Neural progenitor cell (in vitro differentiated cells): Measurements from ENCODE around the gene FERMT3. TPM values are rescaled to one million over a fixed set of nuclear protein-coding genes. Genes with fewer than 3 reads are reported as not detected.
A peak's percentile ranks its signal among the peaks of the same experiment; 100 is the strongest.

ENCODE experiments used
- DNase-seq: peaks from one replicate; pipeline ENCODE4 v3.0.0-alpha.2; 2016; ENCODE audit warnings: low spot score
- H2AFZ ChIP-seq: fragments of 200-600 bp; sonication (generic); replicated peaks from 2 replicates; pipeline ENCODE4 v1.6.1; 2016; ENCODE audit warnings: antibody characterized with exemption
- H3F3A ChIP-seq: fragments of 200-600 bp; sonication (generic); 2 replicates; pipeline ENCODE4 v1.6.1; 2016; ENCODE audit warnings: antibody characterized with exemption, low read depth
- H3K27ac ChIP-seq: fragments of 200-600 bp; sonication (generic); 2 replicates; pipeline ENCODE4 v1.5.1; 2016; ENCODE audit warnings: mild to moderate bottlenecking
- H3K27me3 ChIP-seq: fragments of 200-600 bp; sonication (generic); 2 replicates; pipeline ENCODE4 v1.6.1; 2016; ENCODE audit warnings: mild to moderate bottlenecking, moderate library complexity
- H3K36me3 ChIP-seq: fragments of 200-600 bp; sonication (generic); 2 replicates; pipeline ENCODE4 v1.5.1; 2016
- H3K4me1 ChIP-seq: fragments of 200-600 bp; sonication (generic); 2 replicates; pipeline ENCODE4 v1.6.1; 2016; ENCODE audit warnings: mixed run types
- H3K4me2 ChIP-seq: fragments of 200-600 bp; sonication (generic); 2 replicates; pipeline ENCODE4 v1.6.1; 2016
- H3K4me3 ChIP-seq: fragments of 200-600 bp; sonication (generic); 2 replicates; pipeline ENCODE4 v1.5.1; 2016
- H3K79me2 ChIP-seq: fragments of 200-600 bp; sonication (generic); 2 replicates; pipeline ENCODE4 v1.6.1; 2016; ENCODE audit warnings: low read depth
- H3K9ac ChIP-seq: fragments of 200-600 bp; sonication (generic); 2 replicates; pipeline ENCODE4 v1.6.1; 2016
- H3K9me3 ChIP-seq: fragments of 200-600 bp; sonication (generic); 2 replicates; pipeline ENCODE4 v1.5.1; 2016; ENCODE audit warnings: low read depth
- H4K20me1 ChIP-seq: fragments of 200-600 bp; sonication (generic); 2 replicates; pipeline ENCODE4 v1.6.1; 2016; ENCODE audit warnings: low read depth
- H3K27ac Mint-ChIP-seq: 3 replicates; pipeline ENCODE4 v1.8.0; 2021; ENCODE audit warnings: mixed read lengths
- H3K27me3 Mint-ChIP-seq: 2 replicates; pipeline ENCODE4 v1.8.0; 2022; ENCODE audit warnings: low read depth, mild to moderate bottlenecking, inconsistent platforms, moderate library complexity, mixed read lengths; ENCODE audit not compliant: insufficient read depth
- H3K36me3 Mint-ChIP-seq: 3 replicates; pipeline ENCODE4 v1.8.0; 2021; ENCODE audit warnings: mixed read lengths
- H3K4me1 Mint-ChIP-seq: 3 replicates; pipeline ENCODE4 v1.8.0; 2021; ENCODE audit warnings: mixed read lengths
- H3K4me3 Mint-ChIP-seq: 3 replicates; pipeline ENCODE4 v1.8.0; 2021; ENCODE audit warnings: mild to moderate bottlenecking, moderate library complexity, mixed read lengths
- H3K9me3 Mint-ChIP-seq: 3 replicates; pipeline ENCODE4 v1.8.0; 2020; ENCODE audit warnings: mixed read lengths
- CTCF ChIP-seq: fragments of 200-600 bp; sonication (generic); IDR thresholded peaks from 2 replicates; pipeline ENCODE4 v1.5.1; 2017; ENCODE audit warnings: antibody characterized with exemption, mild to moderate bottlenecking
- EZH2 ChIP-seq: fragments of 200-600 bp; sonication (generic); IDR thresholded peaks from 2 replicates; pipeline ENCODE4 v1.6.1; 2017; ENCODE audit warnings: antibody characterized with exemption, mild to moderate bottlenecking, moderate library complexity
- EZH2phosphoT487 ChIP-seq: fragments of 200-600 bp; sonication (generic); IDR thresholded peaks from 2 replicates; pipeline ENCODE4 v1.6.1; 2017; ENCODE audit warnings: antibody characterized with exemption
- total RNA-seq: library from RNA; depleted of rRNA; stranded (reverse); fragments of >200 nt; gene quantifications from 2 replicates; pipeline ENCODE4 v1.2.3, GENCODE V29; 2015; ENCODE audit warnings: low replicate concordance

The FERMT3 gene
- total RNA-seq, 1 donor from 2014 or later, result not detected

GRCh38 chr11:64268893-64269539 lies 62.5 kb downstream of the FERMT3 start:
- H3K27me3 Mint-ChIP-seq, result peaks cover 16% of the 10 kb centered on the region
- peak overlapping the region; percentile 83 for H3K27ac ChIP-seq
- H3K9ac ChIP-seq, result peak overlapping the region; percentile 57

GRCh38 chr11:64269540-64270220 lies 63.2 kb downstream of the FERMT3 start:
- Mint-ChIP-seq H3K27me3 (peaks cover 16% of the 10 kb centered on the region), H3K27ac (peak overlapping the region; percentile 84), H3K4me1 (peaks cover 30% of the 10 kb centered on the region), H3K9me3 (no peaks in the 10 kb centered on the region), H3K4me3 (peak overlapping the region; percentile 95), H3K36me3 (peaks cover 2% of the 10 kb centered on the region)
- Histone ChIP-seq H3K9me3 (no peaks in the 10 kb centered on the region), H3K36me3 (no peaks in the 10 kb centered on the region), H3K27me3 (no peaks in the 10 kb centered on the region), H3F3A (peaks cover 35% of the 10 kb centered on the region), H3K9ac (peak overlapping the region; percentile 57), H3K4me2 (peak overlapping the region; percentile 93), H3K4me1 (peaks cover 12% of the 10 kb centered on the region), H2AFZ (peak overlapping the region; percentile 22), H4K20me1 (peaks cover 4% of the 10 kb centered on the region), H3K79me2 (no peaks in the 10 kb centered on the region), H3K4me3 (peak overlapping the region; percentile 68), H3K27ac (peak overlapping the region; percentile 83)
- peak; percentile 99 for DNase-seq
- no peak for TF ChIP-seq EZH2phosphoT487
- peak; percentile 31 for TF ChIP-seq CTCF

More at GRCh38 chr11:64268893-64269539, 62.5 kb downstream of the FERMT3 start:
- H3K27me3 ChIP-seq, result no peaks in the 10 kb centered on the region
- Mint-ChIP-seq H3K9me3 (no peaks in the 10 kb centered on the region), H3K4me1 (peaks cover 30% of the 10 kb centered on the region), H3K36me3 (peaks cover 2% of the 10 kb centered on the region), H3K27ac (peak overlapping the region; percentile 86), H3K4me3 (peak overlapping the region; percentile 95)
- peaks cover 4% of the 10 kb centered on the region for H4K20me1 ChIP-seq
- peak overlapping the region; percentile 91 for H3K4me2 ChIP-seq
- no peak overlapping the region for H2AFZ ChIP-seq
- H3K36me3 ChIP-seq, result no peaks in the 10 kb centered on the region
- no peaks in the 10 kb centered on the region for H3K9me3 ChIP-seq
- TF ChIP-seq CTCF (no peak), EZH2 (no peak), EZH2phosphoT487 (no peak)
- peaks cover 12% of the 10 kb centered on the region for H3K4me1 ChIP-seq
- peaks cover 35% of the 10 kb centered on the region for H3F3A ChIP-seq
- no peaks in the 10 kb centered on the region for H3K79me2 ChIP-seq
- peak overlapping the region; percentile 68 for H3K4me3 ChIP-seq
- peak; percentile 43 for DNase-seq

Other genes starting within 250 kb of the FERMT3 start
- 86.0 and 337 TPM in 2 replicates for gene COX8A, start 232.1 kb upstream of the FERMT3 start, total RNA-seq
- 51.3 and 84.8 TPM in 2 replicates for gene OTUB1, start 220.3 kb upstream of the FERMT3 start, total RNA-seq
- gene FLRT1, start 170.8 kb upstream of the FERMT3 start, total RNA-seq, result 0.11 and 0.12 TPM in 2 replicates
- 11.9 and 27.8 TPM in 2 replicates for gene MACROD1, start 40.6 kb upstream of the FERMT3 start, total RNA-seq
- 252 and 254 TPM in 2 replicates for gene STIP1, start 20.6 kb upstream of the FERMT3 start, total RNA-seq
- 17.5 and 63.4 TPM in 2 replicates for gene TRPT1, start 19.5 kb downstream of the FERMT3 start, total RNA-seq
- 23.5 and 28.8 TPM in 2 replicates for gene NUDT22, start 19.6 kb downstream of the FERMT3 start, total RNA-seq
- 3.9 and 18.1 TPM in 2 replicates for gene DNAJC4, start 23.8 kb downstream of the FERMT3 start, total RNA-seq
- 2.3 and 6.8 TPM in 2 replicates for gene VEGFB, start 27.9 kb downstream of the FERMT3 start, total RNA-seq
- 5.3 and 25.1 TPM in 2 replicates for gene FKBP2, start 34.4 kb downstream of the FERMT3 start, total RNA-seq
- gene PPP1R14B, start 40.2 kb downstream of the FERMT3 start, total RNA-seq, result 107 and 167 TPM in 2 replicates
- 15.6 and 43.4 TPM in 2 replicates for gene PLCB3, start 44.8 kb downstream of the FERMT3 start, total RNA-seq
- 19.0 and 49.6 TPM in 2 replicates for gene BAD, start 77.9 kb downstream of the FERMT3 start, total RNA-seq
- gene GPR137, start 79.1 kb downstream of the FERMT3 start, total RNA-seq, result 4.9 and 30.8 TPM in 2 replicates
- gene KCNK4, start 84.6 kb downstream of the FERMT3 start, total RNA-seq, result 0.19 TPM in 1 of 2 replicates, not detected in the other
- gene CATSPERZ, start 93.6 kb downstream of the FERMT3 start, total RNA-seq, result 0.22 TPM in 1 of 2 replicates, not detected in the other
- 5.5 and 22.0 TPM in 2 replicates for gene ESRRA, start 98.8 kb downstream of the FERMT3 start, total RNA-seq
- gene TRMT112, start 110.8 kb downstream of the FERMT3 start, total RNA-seq, result 257 and 284 TPM in 2 replicates
- 111 and 182 TPM in 2 replicates for gene PRDX5, start 111.4 kb downstream of the FERMT3 start, total RNA-seq
- gene CCDC88B, start 133.5 kb downstream of the FERMT3 start, total RNA-seq, result 0.62 and 9.0 TPM in 2 replicates
- gene RPS6KA4, start 152.4 kb downstream of the FERMT3 start, total RNA-seq, result 12.7 and 16.9 TPM in 2 replicates